HepG2 (cell line): Measurements from ENCODE around the gene CCDC88B. TPM values are rescaled to one million over a fixed set of nuclear protein-coding genes. Genes with fewer than 3 reads are reported as not detected.

Experiments used
- ATAC-seq: fragments of 200-7000 bp; cut with Tn5 transposase; 3 replicates; pipeline ENCODE4 v1.9.1; 2020; ENCODE audit warnings: mild to moderate bottlenecking, moderate library complexity
- BruUV-seq: library from RNA; stranded (reverse); fragments of 400-500 nt; replicated peaks from 2 replicates; lab custom pipeline; 2021; lab: Mats Ljungman, UMichigan
- CTCF ChIA-PET: fragments of 300-600 bp; formaldehyde crosslinking; extraction: SDS; loops from one replicate; lab custom pipeline; 2021; ENCODE audit warnings: low total read pairs, inconsistent platforms, low intra/inter-chr PET ratio; lab: Yijun Ruan, JAX
- POLR2A ChIA-PET: fragments of 350-600 bp; sonication (Branson Sonifier 250); formaldehyde crosslinking; loops from one replicate; lab custom pipeline; 2020; ENCODE audit warnings: antibody characterized with exemption, inconsistent platforms; lab: Yijun Ruan, JAX
- DNase-seq: peaks from one replicate; pipeline ENCODE4 v3.0.0-alpha.2; 2015; ENCODE audit warnings: low spot score
- FAIRE-seq: peaks from 3 replicates; lab custom pipeline; 2011; peaks lifted over from hg19 to GRCh38; lab: Jason Lieb, UNC
- H2AFZ ChIP-seq: one replicate; pipeline ENCODE4 v1.6.1; 2011; ENCODE audit warnings: low read length, inconsistent platforms
- H3K27ac ChIP-seq: fragments of 300-600 bp; 3 replicates; pipeline ENCODE4 v1.8.0; 2011; ENCODE audit warnings: mixed run types, mild to moderate bottlenecking, mixed read lengths, low read length, inconsistent platforms; ENCODE audit not compliant: insufficient read depth; ENCODE audit errors: extremely low read length
- H3K27me3 ChIP-seq, 2 experiments: fragments of 200-600 bp in 1 of 2; 2 replicates in 1 of 2; 3 replicates in 1 of 2; pipeline versions ENCODE4 v1.6.0 to v1.8.0; 2011; ENCODE audit warnings: low read length in 2 of 2, mild to moderate bottlenecking in 2 of 2, moderate library complexity in 2 of 2, inconsistent platforms in 1 of 2; ENCODE audit not compliant: insufficient read depth in 2 of 2, control insufficient read depth in 1 of 2
- H3K36me3 ChIP-seq, 2 experiments: fragments of 200-600 bp in 1 of 2; replicated peaks in 1 of 2; 2 replicates in 1 of 2; 3 replicates in 1 of 2; pipeline versions ENCODE4 v1.5.1 to v1.8.0; 2011; ENCODE audit warnings: low read length in 2 of 2, inconsistent platforms in 1 of 2; ENCODE audit not compliant: insufficient read depth in 2 of 2, control insufficient read depth in 1 of 2
- H3K4me1 ChIP-seq: 2 replicates; pipeline ENCODE4 v1.5.1; 2012; ENCODE audit warnings: low read length, inconsistent platforms; ENCODE audit not compliant: insufficient read depth
- H3K4me2 ChIP-seq: 2 replicates; pipeline ENCODE4 v1.6.0; 2011; ENCODE audit warnings: low read depth, low read length, inconsistent platforms
- H3K4me3 ChIP-seq, 3 experiments: fragments of 200-600 bp in 1 of 3; sonication (generic), shearing (Covaris generic) in 1 of 3; replicated peaks in 1 of 3; 2 replicates each; pipeline ENCODE4 v1.5.1; 2011 to 2016; ENCODE audit warnings: low read length in 3 of 3, inconsistent platforms in 2 of 3, low read depth in 2 of 3, mild to moderate bottlenecking in 2 of 3, control low read depth in 1 of 3, mixed read lengths in 1 of 3; ENCODE audit not compliant: insufficient read depth in 1 of 3
- H3K79me2 ChIP-seq: one replicate; pipeline ENCODE4 v1.6.1; 2011; ENCODE audit warnings: low read length, inconsistent platforms; ENCODE audit not compliant: insufficient read depth
- H3K9ac ChIP-seq: 2 replicates; pipeline ENCODE4 v1.6.0; 2011; ENCODE audit warnings: mild to moderate bottlenecking, low read depth, low read length, inconsistent platforms; ENCODE audit not compliant: insufficient read depth
- H3K9me3 ChIP-seq: 2 replicates; pipeline ENCODE4 v1.5.1; 2012; ENCODE audit warnings: mild to moderate bottlenecking, low read length
- H4K20me1 ChIP-seq: 2 replicates; pipeline ENCODE4 v1.6.0; 2011; ENCODE audit warnings: inconsistent platforms, mild to moderate bottlenecking, low read length, moderate library complexity; ENCODE audit not compliant: insufficient read depth
- ELF4 ChIP-seq: sonication (generic); formaldehyde crosslinking; IDR thresholded peaks from 2 replicates; pipeline ENCODE4 v1.5.0; 2020; ENCODE audit warnings: missing genetic modification reagents, mild to moderate bottlenecking, moderate library complexity, borderline replicate concordance
- FOXP1 ChIP-seq, 2 experiments: fragments of 450-650 bp in 1 of 2; IDR thresholded peaks; 2 replicates each; pipeline ENCODE4 v1.6.1; 2017 to 2018; ENCODE audit warnings: antibody characterized with exemption in 1 of 2
- HES4 ChIP-seq: sonication (generic); formaldehyde crosslinking; IDR thresholded peaks from 2 replicates; pipeline ENCODE4 v1.9.0; 2021; ENCODE audit warnings: mild to moderate bottlenecking, missing genetic modification reagents, borderline replicate concordance
- ZFP36L1 ChIP-seq: sonication (generic); formaldehyde crosslinking; IDR thresholded peaks from 2 replicates; pipeline ENCODE4 v1.8.0; 2022; ENCODE audit warnings: mild to moderate bottlenecking, missing genetic modification reagents, moderate library complexity
- ZMAT3 ChIP-seq: sonication (generic); formaldehyde crosslinking; conservative IDR thresholded peaks from 2 replicates; pipeline ENCODE4 v1.7.0; 2021; ENCODE audit warnings: missing genetic modification reagents
- ZNF7 ChIP-seq: IDR thresholded peaks from 2 replicates; pipeline ENCODE4 v1.6.1; 2016; ENCODE audit warnings: missing biosample characterization, missing genetic modification reagents
- WGBS: methylation state at CpG from one replicate; pipeline ENCODE4 v1.1.6; 2017; ENCODE audit warnings: low lambda C conversion rate; 5-methylcytosine and 5-hydroxymethylcytosine counted together
- in situ Hi-C: cut with HindIII; loops from 2 replicates; pipeline ENCODE4 v1.10.0; 2017; ENCODE audit warnings: low pct_unique_long_range_greater_than_20kb; ENCODE audit not compliant: extremely low pct_ligation_motif_present
- intact Hi-C: fragments of 100-400 bp; cut with micrococcal nuclease; formaldehyde crosslinking; loops from one replicate; pipeline ENCODE4 v1.10.0; 2022; ENCODE audit not compliant: unreplicated experiment
- polyA plus RNA-seq, 8 experiments: library from polyadenylated mRNA; depleted of rRNA in 3 of 8; stranded (reverse) in 7 of 8; unstranded in 1 of 8; fragments of >200 nt; fragmentation: Illumina TruSeq in 4 of 8; extraction: Trizol in 4 of 8; gene quantifications; 2 replicates each; pipeline versions ENCODE4 v1.2.1 to v1.2.3, GENCODE V29; 2011 to 2016; ENCODE audit warnings: low read depth in 4 of 8, missing spikeins in 1 of 8, mixed read lengths in 1 of 8; ENCODE audit not compliant: insufficient read depth in 1 of 8
- total RNA-seq, 5 experiments: library from RNA; depleted of rRNA; stranded (reverse); fragments of >200 nt; fragmentation: Illumina TruSeq; extraction: Trizol; gene quantifications; 2 replicates each; pipeline ENCODE4 v1.2.3, GENCODE V29; 2016; ENCODE audit warnings: low read depth in 1 of 5
- TF ChIP-seq, protein P1 (sequence below): sonication (generic); formaldehyde crosslinking; IDR thresholded peaks from 2 replicates; pipeline ENCODE4 v1.4.0; 2020; ENCODE audit warnings: missing genetic modification reagents, mild to moderate bottlenecking, borderline replicate concordance

Gene CCDC88B
- total and polyA plus RNA-seq, 2 of the 13 experiments (the other 11 are each of a cell fraction or from before 2014, with no cell fraction given): 3.6 to 4.8 TPM

DNA sequence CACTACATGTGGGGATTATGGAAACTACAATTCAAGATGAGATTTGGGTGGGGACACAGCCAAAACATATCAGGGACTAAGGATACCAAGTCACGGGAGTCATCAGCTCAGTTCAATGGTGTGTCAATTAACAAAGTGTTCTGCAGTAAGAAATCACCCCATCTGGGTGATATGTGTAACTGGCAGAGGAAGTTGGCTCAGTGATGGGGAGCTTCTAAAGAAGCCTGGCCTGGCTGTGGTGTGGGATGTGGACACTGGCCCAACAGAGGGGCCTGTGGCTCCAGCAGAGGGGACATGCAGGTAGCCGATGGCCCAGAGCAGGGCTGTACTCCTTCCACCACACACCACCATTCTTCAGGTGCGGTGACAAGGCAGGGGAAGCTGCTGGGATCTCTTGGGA lies 50.6 kb downstream of the CCDC88B start:
- in situ Hi-C loops: no loop called here
- no peak overlapping the region for H3K9ac ChIP-seq
- H3K4me2 ChIP-seq: no peak overlapping the region
- no TSS peak for BruUV-seq
- no peak overlapping the region for H3K27ac ChIP-seq
- H4K20me1 ChIP-seq: no peaks in the 10 kb centered on the region
- TF ChIP-seq, protein P1, sequence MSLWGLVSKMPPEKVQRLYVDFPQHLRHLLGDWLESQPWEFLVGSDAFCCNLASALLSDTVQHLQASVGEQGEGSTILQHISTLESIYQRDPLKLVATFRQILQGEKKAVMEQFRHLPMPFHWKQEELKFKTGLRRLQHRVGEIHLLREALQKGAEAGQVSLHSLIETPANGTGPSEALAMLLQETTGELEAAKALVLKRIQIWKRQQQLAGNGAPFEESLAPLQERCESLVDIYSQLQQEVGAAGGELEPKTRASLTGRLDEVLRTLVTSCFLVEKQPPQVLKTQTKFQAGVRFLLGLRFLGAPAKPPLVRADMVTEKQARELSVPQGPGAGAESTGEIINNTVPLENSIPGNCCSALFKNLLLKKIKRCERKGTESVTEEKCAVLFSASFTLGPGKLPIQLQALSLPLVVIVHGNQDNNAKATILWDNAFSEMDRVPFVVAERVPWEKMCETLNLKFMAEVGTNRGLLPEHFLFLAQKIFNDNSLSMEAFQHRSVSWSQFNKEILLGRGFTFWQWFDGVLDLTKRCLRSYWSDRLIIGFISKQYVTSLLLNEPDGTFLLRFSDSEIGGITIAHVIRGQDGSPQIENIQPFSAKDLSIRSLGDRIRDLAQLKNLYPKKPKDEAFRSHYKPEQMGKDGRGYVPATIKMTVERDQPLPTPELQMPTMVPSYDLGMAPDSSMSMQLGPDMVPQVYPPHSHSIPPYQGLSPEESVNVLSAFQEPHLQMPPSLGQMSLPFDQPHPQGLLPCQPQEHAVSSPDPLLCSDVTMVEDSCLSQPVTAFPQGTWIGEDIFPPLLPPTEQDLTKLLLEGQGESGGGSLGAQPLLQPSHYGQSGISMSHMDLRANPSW (CRISPR knock-in tag): no peak
- no peak for TF ChIP-seq HES4 (CRISPR knock-in tag)
- TF ChIP-seq ZNF7 (CRISPR knock-in tag): no peak
- no peak for TF ChIP-seq ELF4 (CRISPR knock-in tag)
- no peak for TF ChIP-seq ZMAT3 (CRISPR knock-in tag)
- no peaks in the 10 kb centered on the region for H3K79me2 ChIP-seq
- intact Hi-C loops: no loop called here
- FAIRE-seq (no peak), DNase-seq (no peak), ATAC-seq (no peak)
- no peak overlapping the region for H2AFZ ChIP-seq
- no peak overlapping the region for H3K4me3 ChIP-seq
- H3K4me1 ChIP-seq: peaks cover 5% of the 10 kb centered on the region
- CTCF ChIA-PET: no interaction called here
- peaks cover 0 to 26% of the 10 kb centered on the region in 2 experiments; a peak in 4 of 5 replicates for H3K27me3 ChIP-seq
- no peaks in the 10 kb centered on the region for H3K9me3 ChIP-seq
- POLR2A ChIA-PET: no interaction called here
- 77% methylated on average over 1 of the region's 3 CpGs for WGBS
- H3K36me3 ChIP-seq: no peaks in the 10 kb centered on the region

DNA sequence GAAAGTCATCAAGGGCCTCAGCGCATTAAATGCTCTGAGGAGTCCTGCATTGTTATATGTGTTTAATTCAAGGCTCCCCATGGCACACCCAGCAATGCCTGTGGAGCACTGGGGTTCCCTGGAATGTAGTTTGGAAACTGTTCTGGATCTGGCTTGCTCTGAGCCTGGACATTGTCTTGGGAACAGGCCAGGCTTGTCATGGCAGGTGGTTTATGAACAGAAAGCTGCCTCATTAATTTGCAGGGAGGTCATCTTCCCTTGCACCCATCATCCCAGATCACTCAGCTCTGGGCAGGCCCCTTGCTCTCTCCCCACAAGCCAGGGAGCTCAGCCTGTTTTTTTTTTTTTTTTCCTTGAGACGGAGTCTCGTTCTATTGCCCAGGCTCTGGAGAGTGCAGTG lies 51.8 kb downstream of the CCDC88B start:
- in situ Hi-C loops (no loop called here), intact Hi-C loops (no loop called here)
- WGBS: 82% methylated on average over 3 of the region's 3 CpGs
- H3K27me3 ChIP-seq: peaks cover 0 to 26% of the 10 kb centered on the region in 2 experiments; a peak in 4 of 5 replicates
- H3K9ac ChIP-seq: no peak overlapping the region
- peaks cover 9% of the 10 kb centered on the region for H3K4me1 ChIP-seq
- ATAC-seq (no peak), FAIRE-seq (no peak), DNase-seq (no peak)
- ChIA-PET POLR2A (no interaction called here), CTCF (no interaction called here)
- no peak overlapping the region for H3K4me2 ChIP-seq
- no peak overlapping the region for H3K4me3 ChIP-seq
- H2AFZ ChIP-seq: no peak overlapping the region
- no peaks in the 10 kb centered on the region for H4K20me1 ChIP-seq
- H3K27ac ChIP-seq: no peak overlapping the region
- no peaks in the 10 kb centered on the region for H3K79me2 ChIP-seq
- H3K9me3 ChIP-seq: no peaks in the 10 kb centered on the region
- H3K36me3 ChIP-seq: no peaks in the 10 kb centered on the region
- no TSS peak for BruUV-seq
- TF ChIP-seq ZFP36L1 (CRISPR knock-in tag): no peak
- TF ChIP-seq FOXP1 (IDR thresholded peaks at IDR 0.05): no peak
- no peak for TF ChIP-seq FOXP1 (CRISPR knock-in tag; IDR thresholded peaks at IDR 0.05)
